SK-N-SH (cell line): ENCODE data around the gene TBRG4.

Experiments
- CTCF ChIP-seq: fragments of 200-600 bp; sonication (generic); IDR thresholded peaks from 2 replicates; pipeline ENCODE4 v1.6.1; 2017; ENCODE audit warnings: antibody characterized with exemption, mild to moderate bottlenecking, moderate library complexity
- FOSL2 ChIP-seq: IDR thresholded peaks from 2 replicates; pipeline ENCODE4 v1.4.0; 2012; ENCODE audit warnings: low read depth, mild to moderate bottlenecking, moderate library complexity, borderline replicate concordance
- GABPA ChIP-seq: IDR thresholded peaks from 2 replicates; pipeline ENCODE4 v1.4.0; 2012; ENCODE audit warnings: low read depth, mild to moderate bottlenecking
- NRF1 ChIP-seq: IDR thresholded peaks from 2 replicates; pipeline ENCODE4 v1.6.1; 2012; ENCODE audit warnings: low read depth, mild to moderate bottlenecking, low read length
- PBX3 ChIP-seq: IDR thresholded peaks from 2 replicates; pipeline ENCODE4; 2012
- POLR2AphosphoS5 ChIP-seq: IDR thresholded peaks from 2 replicates; pipeline ENCODE4 v1.6.1; 2012; ENCODE audit warnings: low read depth, low read length
- RAD21 ChIP-seq: IDR thresholded peaks from 2 replicates; pipeline ENCODE4 v1.6.1; 2012; ENCODE audit warnings: mild to moderate bottlenecking, low read length
- SMC3 ChIP-seq: IDR thresholded peaks from 2 replicates; pipeline ENCODE4 v1.6.1; 2012; ENCODE audit warnings: low read depth, low read length, improper control_type of control experiment
- TF ChIP-seq, protein P1 (sequence below): IDR thresholded peaks from 2 replicates; pipeline ENCODE4 v1.4.0; 2012; ENCODE audit warnings: low read depth
- TF ChIP-seq, protein P2 (sequence below): IDR thresholded peaks from 2 replicates; pipeline ENCODE4 v1.6.1; 2012; ENCODE audit warnings: mild to moderate bottlenecking, low read depth, low read length, moderate library complexity

DNA sequence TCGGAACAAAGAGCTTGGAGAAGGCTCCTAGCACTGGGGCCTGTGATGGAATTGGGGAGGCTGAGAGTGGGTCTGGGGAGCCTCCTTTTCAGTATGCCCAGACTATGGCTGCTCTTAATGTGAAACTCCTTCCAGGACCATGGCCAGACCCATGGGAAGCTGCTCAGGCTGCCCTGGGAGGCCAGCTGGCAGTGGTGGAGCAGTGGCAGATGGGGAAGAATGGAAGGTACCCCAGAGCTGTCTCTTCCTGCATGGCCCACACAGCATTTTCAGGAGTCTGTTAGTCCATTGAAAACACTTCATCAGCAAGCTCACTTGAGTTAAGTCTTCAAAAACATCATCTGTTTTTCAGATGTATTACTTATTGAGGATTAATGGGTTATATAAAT is 41.2 kb downstream of the TBRG4 start:
- no peak for TF ChIP-seq FOSL2
- no peak for TF ChIP-seq RAD21
- TF ChIP-seq PBX3 = no peak
- no peak for TF ChIP-seq CTCF
- TF ChIP-seq, protein P1, sequence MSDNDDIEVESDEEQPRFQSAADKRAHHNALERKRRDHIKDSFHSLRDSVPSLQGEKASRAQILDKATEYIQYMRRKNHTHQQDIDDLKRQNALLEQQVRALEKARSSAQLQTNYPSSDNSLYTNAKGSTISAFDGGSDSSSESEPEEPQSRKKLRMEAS = no peak
- no peak for TF ChIP-seq GABPA
- TF ChIP-seq POLR2AphosphoS5 = no peak
- no peak for TF ChIP-seq NRF1
- no peak for TF ChIP-seq SMC3
- TF ChIP-seq, protein P2, sequence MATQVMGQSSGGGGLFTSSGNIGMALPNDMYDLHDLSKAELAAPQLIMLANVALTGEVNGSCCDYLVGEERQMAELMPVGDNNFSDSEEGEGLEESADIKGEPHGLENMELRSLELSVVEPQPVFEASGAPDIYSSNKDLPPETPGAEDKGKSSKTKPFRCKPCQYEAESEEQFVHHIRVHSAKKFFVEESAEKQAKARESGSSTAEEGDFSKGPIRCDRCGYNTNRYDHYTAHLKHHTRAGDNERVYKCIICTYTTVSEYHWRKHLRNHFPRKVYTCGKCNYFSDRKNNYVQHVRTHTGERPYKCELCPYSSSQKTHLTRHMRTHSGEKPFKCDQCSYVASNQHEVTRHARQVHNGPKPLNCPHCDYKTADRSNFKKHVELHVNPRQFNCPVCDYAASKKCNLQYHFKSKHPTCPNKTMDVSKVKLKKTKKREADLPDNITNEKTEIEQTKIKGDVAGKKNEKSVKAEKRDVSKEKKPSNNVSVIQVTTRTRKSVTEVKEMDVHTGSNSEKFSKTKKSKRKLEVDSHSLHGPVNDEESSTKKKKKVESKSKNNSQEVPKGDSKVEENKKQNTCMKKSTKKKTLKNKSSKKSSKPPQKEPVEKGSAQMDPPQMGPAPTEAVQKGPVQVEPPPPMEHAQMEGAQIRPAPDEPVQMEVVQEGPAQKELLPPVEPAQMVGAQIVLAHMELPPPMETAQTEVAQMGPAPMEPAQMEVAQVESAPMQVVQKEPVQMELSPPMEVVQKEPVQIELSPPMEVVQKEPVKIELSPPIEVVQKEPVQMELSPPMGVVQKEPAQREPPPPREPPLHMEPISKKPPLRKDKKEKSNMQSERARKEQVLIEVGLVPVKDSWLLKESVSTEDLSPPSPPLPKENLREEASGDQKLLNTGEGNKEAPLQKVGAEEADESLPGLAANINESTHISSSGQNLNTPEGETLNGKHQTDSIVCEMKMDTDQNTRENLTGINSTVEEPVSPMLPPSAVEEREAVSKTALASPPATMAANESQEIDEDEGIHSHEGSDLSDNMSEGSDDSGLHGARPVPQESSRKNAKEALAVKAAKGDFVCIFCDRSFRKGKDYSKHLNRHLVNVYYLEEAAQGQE = no peak
